Effector CD4-positive, alpha-beta T cell (primary cell): ENCODE measurements around the gene SYTL3.
"Not testable (repeated sequence)": the region's sequence is repeated elsewhere in the genome, so short reads cannot be mapped to it uniquely, and the experiment has no call there.

Experiments
- DNase-seq: peaks from one replicate; pipeline ENCODE4 v3.0.0-alpha.2; 2020

Gene SYTL3

DNA sequence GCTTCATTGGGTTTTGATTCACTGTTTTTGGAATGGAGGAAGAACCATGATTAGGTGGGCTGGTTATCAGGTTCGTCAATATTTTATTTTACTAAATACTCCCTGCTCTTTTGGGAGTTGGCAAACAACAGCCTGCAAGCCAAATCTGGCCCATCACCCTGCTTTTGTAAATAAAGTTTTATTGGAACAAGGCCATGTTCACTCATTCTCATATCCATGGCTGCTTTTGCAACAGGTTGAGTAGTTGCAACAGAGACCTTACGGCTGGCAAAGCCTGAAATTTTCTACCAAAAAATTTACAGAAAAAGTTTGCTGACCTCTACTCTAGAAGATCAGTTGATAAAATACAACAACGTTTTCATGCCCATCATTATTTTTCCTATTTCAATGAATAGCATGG lies 45.1 kb downstream of the SYTL3 start:
- DNase-seq, result no peak

DNA sequence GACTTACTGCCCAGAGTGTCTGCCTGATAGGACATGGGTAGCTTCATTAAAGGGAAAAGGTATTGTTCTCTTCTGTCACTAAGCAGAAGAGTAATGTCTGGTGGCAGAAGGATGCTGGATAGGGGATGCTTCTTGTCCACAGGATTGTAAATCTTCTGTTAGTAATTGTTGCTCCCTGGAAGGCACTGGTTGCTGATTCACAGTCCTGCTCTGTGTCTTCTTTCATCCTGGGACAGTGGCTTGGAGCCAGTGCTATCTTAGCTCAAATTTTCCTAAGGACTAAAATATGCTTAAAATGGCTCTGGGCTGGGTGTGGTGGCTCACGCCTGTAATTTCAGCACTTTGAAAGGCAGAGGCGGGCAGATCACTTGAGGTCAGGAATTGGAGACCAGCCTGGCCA lies 48.0 kb downstream of the SYTL3 start:
- DNase-seq, result no peak

GRCh38 chr6:158698931-158699330 lies 49.1 kb downstream of the SYTL3 start:
- DNase-seq, result no peak

DNA sequence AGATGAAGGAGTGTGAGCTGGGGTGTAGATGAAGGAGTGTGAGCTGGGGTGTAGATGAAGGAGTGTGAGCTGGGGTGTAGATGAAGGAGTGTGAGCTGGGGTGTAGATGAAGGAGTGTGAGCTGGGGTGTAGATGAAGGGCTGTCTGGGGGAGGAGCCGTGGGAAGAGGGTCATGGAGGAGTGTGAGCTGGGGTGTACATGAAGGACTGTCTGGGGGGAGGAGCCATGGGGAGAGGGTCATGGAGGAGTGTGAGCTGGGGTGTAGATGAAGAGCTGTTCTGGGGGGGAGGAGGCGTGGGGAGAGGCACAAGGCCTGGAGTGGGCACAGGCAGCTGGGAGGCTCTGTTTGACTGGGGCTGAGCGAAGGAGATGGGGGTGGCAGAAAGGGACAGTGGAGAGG lies 51.4 kb downstream of the SYTL3 start:
- DNase-seq, result not testable (repeated sequence)

DNA sequence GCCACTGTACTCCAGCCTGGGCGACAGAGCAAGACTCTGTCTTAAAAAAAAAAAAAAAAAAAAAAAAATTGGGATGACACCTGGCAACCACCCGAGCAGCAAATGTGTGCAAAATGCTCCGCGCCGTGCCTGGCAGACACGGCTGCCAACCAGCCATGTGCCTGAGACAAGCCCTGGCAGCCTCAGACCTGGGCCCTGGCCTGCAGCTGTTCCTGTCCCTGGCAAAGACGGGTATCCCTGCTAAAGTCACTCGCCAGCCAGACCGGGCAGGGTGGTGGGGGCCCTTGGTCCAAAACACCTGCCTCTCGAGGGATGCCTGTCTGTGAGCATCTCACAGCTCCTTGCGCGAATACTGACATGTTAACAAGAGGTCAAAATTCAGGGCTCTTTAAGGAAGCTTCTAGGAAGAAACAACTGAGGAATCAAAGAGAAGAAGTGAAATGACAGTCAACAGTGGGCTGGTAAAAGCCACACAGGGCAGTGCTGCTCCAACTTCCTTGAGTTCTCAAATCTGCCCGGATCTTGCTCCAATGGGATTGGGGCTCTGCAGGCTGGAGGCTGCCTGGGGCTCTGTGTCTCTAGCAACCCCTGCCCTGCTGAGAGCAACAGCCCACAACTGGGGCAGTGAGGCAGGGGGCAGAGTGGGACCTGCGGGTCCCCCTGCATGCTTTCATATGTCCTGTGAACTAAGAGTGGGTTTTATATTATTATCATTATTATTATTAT lies 53.4 kb downstream of the SYTL3 start:
- DNase-seq, result no peak

DNA sequence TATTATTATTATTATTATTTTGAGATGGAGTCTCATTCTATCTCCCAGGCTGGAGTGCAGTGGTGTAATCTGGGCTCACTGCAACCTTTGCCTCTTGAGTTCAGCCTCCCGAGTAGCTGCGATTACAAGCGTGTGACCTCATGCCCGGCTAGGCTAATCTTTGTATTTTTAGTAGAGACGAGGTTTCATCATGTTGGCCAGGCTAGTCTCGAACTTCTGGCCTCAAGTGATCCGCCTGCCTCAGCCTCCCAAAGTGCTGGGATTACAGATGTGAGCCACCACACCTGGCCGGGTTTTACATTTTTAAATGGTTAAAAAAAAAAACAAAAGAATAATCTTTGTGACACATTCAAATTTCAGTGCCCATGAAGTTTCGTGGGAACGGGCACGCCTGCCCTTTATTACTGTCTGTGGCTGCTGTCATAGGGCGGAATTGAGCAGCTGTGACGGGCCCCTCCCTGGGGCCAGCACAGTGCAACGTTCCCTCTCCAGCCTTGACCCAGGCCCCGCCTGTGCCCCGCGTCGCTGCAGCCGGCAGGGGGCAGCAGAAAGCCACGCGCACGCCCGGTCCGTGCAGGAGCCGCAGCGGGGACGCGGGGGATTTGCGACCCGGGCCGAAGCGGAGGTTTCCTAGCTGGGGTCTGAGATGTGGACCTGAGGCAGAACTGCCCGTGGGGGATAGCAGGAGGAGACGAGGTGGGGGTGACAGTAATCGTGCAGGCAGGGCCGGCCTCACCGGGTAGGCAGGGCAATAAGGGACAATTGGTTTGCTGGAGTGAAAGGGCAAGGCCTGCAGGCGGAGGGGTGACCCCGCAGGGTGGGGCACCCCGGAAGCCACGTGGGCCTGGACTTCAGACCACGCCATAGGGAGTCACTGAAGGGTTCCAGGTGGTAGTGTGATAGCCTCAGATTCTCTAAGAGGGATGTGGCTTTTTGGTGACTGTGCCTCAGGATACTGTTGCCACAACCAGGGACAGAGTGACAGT lies 54.3 kb downstream of the SYTL3 start:
- peak; percentile 71 for DNase-seq

DNA sequence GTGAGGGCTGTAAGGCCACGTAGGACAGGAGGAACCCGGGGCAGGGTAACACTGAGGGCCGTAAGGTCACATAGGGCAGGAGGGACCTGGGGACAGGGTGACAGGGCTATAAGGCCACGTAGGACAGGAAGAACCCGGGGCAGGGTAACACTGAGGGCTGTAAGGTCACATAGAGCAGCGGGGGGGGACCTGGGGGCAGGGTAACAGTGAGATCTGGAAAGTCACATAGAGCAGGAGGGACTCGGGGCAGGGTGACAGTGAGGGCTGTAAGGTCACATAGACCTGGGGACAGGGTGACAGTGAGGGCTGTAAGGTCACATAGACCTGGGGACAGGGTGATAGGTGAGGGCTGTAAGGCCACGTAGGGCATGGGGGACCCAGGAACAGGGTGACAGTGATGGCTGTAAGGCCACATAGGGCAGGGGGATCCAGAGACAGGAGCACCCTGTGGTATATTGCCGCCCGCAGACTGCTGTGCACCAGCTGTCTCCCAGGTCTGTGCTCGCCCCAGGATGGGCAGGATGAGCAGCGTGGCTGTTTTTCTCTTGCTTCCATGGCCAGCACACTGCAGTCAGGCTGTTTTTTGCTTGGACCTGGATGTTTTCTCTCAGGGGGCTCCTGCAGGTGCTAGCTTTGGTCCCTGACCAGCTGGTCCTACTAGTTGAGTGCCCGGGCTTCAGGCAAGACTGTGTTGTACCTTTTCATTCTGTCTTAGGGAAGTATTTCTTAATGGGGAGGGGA lies 55.7 kb downstream of the SYTL3 start:
- no peak for DNase-seq

- DNase-seq, result no peak
Observed at GRCh38 chr6:158706369-158706982, 56.6 kb downstream of the SYTL3 start.

- no peak for DNase-seq
Observed at GRCh38 chr6:158707120-158707820, 57.4 kb downstream of the SYTL3 start.

DNA sequence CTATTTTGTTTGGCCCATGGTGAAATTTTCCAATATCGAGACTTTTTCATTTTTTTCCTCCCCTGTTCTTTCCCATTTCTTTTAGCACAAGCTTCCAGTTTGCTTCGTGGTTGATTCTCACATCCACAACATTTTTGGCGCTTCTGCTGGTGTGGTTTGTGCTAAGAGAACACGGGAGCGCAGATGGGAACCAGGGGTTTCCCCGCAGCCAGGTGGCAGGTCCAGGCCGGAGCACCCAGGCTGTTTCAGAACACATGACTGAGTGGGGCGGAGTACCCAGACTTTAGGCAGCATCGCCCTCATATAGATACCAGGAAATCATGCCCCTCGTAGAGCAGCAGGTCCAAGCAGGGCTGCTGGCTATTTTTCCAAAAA lies 58.0 kb downstream of the SYTL3 start:
- no peak for DNase-seq

DNA sequence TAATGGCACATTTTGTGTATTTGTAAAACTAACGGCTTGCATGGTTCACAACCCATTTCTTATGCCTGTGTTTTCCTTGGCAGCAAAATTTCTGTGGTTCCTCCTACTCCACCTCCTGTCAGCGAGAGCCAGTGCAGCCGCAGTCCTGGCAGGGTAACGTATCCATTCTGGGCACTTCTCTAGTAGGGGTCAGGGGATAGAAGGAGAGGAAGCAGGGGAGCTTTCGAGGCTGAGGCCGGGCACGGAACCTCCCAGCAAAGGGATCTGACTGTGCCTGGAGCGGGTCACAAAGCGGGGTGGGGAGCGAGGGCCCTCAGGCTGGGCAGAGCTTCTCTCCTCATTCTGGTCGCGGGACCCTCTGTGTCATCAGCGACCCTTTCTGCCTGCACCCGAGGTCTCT lies 58.4 kb downstream of the SYTL3 start:
- no peak for DNase-seq

- DNase-seq, result no peak
Observed at GRCh38 chr6:158709809-158710208, 60.0 kb downstream of the SYTL3 start.

- DNase-seq, result no peak
Observed at GRCh38 chr6:158711264-158711663, 61.4 kb downstream of the SYTL3 start.

- no peak for DNase-seq
Observed at GRCh38 chr6:158713469-158713868, 63.6 kb downstream of the SYTL3 start.

GRCh38 chr6:158714706-158715105 lies 64.9 kb downstream of the SYTL3 start:
- DNase-seq, result no peak

GRCh38 chr6:158715330-158716311 lies 65.8 kb downstream of the SYTL3 start:
- no peak for DNase-seq

GRCh38 chr6:158717341-158718330 lies 67.8 kb downstream of the SYTL3 start:
- no peak for DNase-seq

- DNase-seq, result no peak
Observed at GRCh38 chr6:158718461-158719046, 68.7 kb downstream of the SYTL3 start.

DNA sequence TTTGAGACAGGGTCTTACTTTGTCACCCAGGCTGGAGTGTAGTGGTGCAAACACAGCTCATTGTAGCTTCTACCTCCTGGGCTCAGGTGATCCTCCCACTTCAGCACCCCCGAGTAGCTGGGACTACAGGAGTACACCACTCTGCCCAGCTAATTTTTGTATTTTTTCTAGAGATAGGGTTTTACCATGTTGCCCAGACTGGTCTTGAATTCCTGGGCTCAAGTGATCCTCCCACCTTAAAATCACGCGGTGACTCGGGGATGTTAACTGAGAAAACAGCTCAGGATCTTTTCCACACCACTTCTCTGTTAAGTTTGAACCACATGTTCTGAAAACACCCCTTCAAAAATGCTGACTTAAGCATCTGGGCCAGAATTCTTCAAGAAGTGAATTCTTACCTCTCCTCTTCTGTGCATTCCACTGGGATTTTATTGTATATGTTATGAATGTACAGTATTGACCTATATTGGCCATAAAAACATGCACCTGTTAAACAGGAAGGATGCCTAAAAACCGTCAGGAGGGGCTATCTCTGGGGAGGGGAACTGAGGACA lies 72.4 kb downstream of the SYTL3 start:
- DNase-seq, result no peak
